ENCODE data around the gene PYCR2.
A peak's percentile ranks its signal among the peaks of the same experiment; 100 is the strongest.
"Not testable (repeated sequence)": the region's sequence is repeated elsewhere in the genome, so short reads cannot be mapped to it uniquely, and the experiment has no call there.

PYCR2 gene

DNA sequence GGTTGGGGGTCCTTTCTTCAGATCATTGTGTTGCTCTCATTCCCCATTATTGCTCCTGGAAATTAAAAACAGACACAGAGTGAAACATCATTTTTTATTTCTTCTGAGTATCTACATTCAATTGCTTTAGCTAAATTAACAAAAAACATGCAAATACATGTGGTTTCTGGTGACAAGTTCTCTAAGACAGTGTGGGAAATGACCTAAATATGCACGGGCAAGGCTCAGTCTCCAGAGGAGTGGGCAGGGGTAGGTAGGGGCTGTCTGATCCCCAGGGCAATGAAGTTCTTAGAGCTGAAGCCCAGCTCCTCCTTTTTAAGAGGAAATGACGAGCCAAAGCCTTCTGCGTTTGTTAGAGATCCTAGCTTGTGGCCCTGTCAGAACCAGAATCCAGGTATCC lies 12.5 kb upstream of the PYCR2 start:
- Mint-ChIP-seq H3K27ac (no peak overlapping the region), H3K4me1 (ENCODE audit: low read depth) (no peaks in the 10 kb centered on the region), H3K27me3 (no peaks in the 10 kb centered on the region), H3K4me3 (no peak overlapping the region), H3K9me3 (no peaks in the 10 kb centered on the region), H3K36me3 (ENCODE audit: low read depth) (no peaks in the 10 kb centered on the region)

- not testable (repeated sequence) for H3K4me3 Mint-ChIP-seq; H3K4me1 Mint-ChIP-seq (ENCODE audit: low read depth); H3K9me3 Mint-ChIP-seq; H3K27me3 Mint-ChIP-seq; H3K36me3 Mint-ChIP-seq (ENCODE audit: low read depth); H3K27ac Mint-ChIP-seq
Measured at GRCh38 chr1:225936086-225936485, 12.0 kb upstream of the PYCR2 start.

DNA sequence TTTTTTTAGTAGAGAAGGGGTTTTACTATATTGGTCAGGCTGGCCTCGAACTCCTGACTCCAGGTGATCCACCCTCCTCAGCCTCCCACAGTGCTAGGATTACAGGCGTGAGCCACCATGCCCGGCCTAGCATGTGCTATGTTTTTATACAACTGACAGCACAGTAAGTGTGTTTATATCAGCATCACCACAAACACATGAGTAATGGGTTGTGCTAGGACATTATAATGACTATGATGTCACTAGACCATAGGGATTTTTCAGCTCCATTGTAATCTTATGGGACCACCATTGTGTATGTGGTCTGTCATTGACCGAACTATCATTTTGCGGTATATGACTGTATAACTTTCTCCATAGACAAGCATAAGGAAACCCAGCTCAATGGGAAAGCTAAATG lies 10.7 kb upstream of the PYCR2 start:
- Mint-ChIP-seq H3K27me3 (no peaks in the 10 kb centered on the region), H3K4me3 (no peak overlapping the region), H3K4me1 (ENCODE audit: low read depth) (no peaks in the 10 kb centered on the region), H3K27ac (no peak overlapping the region), H3K9me3 (no peaks in the 10 kb centered on the region), H3K36me3 (ENCODE audit: low read depth) (no peaks in the 10 kb centered on the region)

DNA sequence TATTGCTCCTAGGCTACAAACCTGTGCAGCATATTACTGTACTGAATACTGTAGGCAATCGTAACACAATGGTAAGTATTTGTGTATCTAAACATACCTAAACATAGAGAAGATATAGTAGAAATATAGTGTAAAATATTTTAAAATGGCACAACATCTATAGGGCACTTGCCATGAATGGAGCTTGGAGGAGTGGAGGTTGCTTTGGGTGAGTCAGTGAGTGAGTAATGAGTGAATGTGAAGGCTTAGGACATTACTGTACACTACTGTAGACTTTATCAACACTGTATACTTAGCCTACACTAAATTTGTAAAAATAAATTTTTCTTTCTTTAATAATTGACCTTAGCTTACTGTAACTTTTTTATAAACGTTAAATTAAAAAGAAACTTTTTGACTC lies 9.0 kb upstream of the PYCR2 start:
- Mint-ChIP-seq H3K9me3 (no peaks in the 10 kb centered on the region), H3K27me3 (no peaks in the 10 kb centered on the region), H3K4me3 (no peak overlapping the region), H3K36me3 (ENCODE audit: low read depth) (no peaks in the 10 kb centered on the region), H3K4me1 (ENCODE audit: low read depth) (peaks cover 14% of the 10 kb centered on the region), H3K27ac (no peak overlapping the region)

GRCh38 chr1:225931270-225932136 lies 7.5 kb upstream of the PYCR2 start:
- Mint-ChIP-seq H3K36me3 (ENCODE audit: low read depth) (no peaks in the 10 kb centered on the region), H3K27ac (no peak overlapping the region), H3K27me3 (no peaks in the 10 kb centered on the region), H3K4me1 (ENCODE audit: low read depth) (peaks cover 20% of the 10 kb centered on the region), H3K4me3 (no peak overlapping the region), H3K9me3 (no peaks in the 10 kb centered on the region)

GRCh38 chr1:225930566-225930965 lies 6.5 kb upstream of the PYCR2 start:
- Mint-ChIP-seq H3K27ac (no peak overlapping the region), H3K4me1 (ENCODE audit: low read depth) (peaks cover 23% of the 10 kb centered on the region), H3K36me3 (ENCODE audit: low read depth) (no peaks in the 10 kb centered on the region)

DNA sequence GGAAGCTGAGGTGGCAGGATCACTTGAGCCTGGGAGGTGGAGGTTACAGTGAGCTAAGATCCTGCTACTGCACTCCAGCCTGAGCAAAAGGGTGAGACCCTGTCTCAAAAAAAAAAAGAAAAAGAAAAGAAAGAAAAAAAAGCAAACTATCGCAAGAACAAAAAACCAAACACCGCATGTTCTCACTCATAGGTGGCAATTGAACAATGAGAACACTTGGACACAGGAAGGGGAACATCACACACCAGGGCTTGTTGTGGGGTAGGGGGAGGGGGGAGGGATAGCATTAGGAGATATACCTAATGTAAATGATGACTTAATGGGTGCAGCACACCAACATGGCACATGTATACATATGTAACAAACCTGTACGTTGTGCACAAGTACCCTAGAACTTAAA lies 5.4 kb upstream of the PYCR2 start:
- H3K27ac Mint-ChIP-seq: peak overlapping the region; percentile 91
- H3K27me3 Mint-ChIP-seq; H3K4me3 Mint-ChIP-seq; H3K36me3 Mint-ChIP-seq (ENCODE audit: low read depth); H3K9me3 Mint-ChIP-seq: not testable (repeated sequence)
- H3K4me1 Mint-ChIP-seq (ENCODE audit: low read depth): peaks cover 29% of the 10 kb centered on the region

More at GRCh38 chr1:225930566-225930965, 6.5 kb upstream of the PYCR2 start:
- no peaks in the 10 kb centered on the region for H3K9me3 Mint-ChIP-seq
- no peak overlapping the region for H3K4me3 Mint-ChIP-seq
- no peaks in the 10 kb centered on the region for H3K27me3 Mint-ChIP-seq

GRCh38 chr1:225928186-225929175 lies 4.4 kb upstream of the PYCR2 start:
- Mint-ChIP-seq H3K4me1 (ENCODE audit: low read depth) (peaks cover 29% of the 10 kb centered on the region), H3K27me3 (no peaks in the 10 kb centered on the region), H3K9me3 (no peaks in the 10 kb centered on the region), H3K4me3 (peak overlapping the region; percentile 5), H3K36me3 (ENCODE audit: low read depth) (peaks cover 4% of the 10 kb centered on the region), H3K27ac (peak overlapping the region; percentile 91)

DNA sequence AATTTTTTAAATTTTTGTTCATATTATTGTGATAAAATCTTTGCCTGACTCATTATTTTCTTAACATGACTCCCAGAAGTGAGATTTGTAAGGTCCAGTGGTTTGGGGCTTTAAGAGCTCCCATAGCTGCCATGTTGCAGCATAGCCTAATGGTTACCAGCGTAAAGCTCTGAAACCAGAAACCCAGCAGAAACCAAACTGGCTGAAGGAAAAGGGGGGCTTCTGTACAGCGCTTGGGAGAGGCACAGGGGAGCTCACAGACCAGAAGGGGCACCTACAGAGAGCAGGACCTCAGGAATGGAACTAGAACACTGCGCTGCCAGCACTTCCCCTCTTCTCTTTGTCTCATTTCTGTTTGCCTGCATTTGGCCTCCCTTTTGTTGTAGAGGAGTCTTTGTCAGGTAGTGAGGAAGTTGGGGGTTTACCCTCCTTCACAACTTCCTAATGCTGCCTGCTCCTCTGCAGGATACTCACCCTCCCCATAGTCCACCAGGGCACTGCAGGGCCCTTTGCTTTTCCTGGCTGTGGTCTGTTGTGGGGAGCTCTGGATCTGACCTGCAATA lies 2.6 kb upstream of the PYCR2 start:
- Mint-ChIP-seq H3K9me3 (no peaks in the 10 kb centered on the region), H3K27me3 (no peaks in the 10 kb centered on the region), H3K36me3 (ENCODE audit: low read depth) (peaks cover 15% of the 10 kb centered on the region), H3K27ac (no peak overlapping the region), H3K4me1 (ENCODE audit: low read depth) (peaks cover 41% of the 10 kb centered on the region), H3K4me3 (no peak overlapping the region)

DNA sequence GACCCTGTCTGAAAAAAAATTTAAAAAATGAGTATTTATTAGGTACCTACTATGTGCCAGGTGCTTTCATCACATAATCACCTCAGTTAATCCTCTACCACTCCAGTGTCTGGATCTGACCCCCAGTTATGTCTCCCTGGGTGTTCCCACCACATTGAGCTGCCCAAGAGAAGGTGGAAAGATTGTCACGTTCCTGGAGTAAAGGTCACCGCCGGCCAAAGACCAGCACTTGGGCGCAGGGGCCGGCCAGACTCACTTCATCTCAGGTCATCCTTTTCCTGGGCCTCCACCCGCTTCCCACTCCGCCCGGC lies 714 bp downstream of the PYCR2 start:
- H3K27me3 Mint-ChIP-seq: no peaks in the 10 kb centered on the region
- peak overlapping the region; percentile 97 for H3K27ac Mint-ChIP-seq
- H3K4me1 Mint-ChIP-seq (ENCODE audit: low read depth): peaks cover 51% of the 10 kb centered on the region
- peak overlapping the region; percentile 95 for H3K4me3 Mint-ChIP-seq
- no peaks in the 10 kb centered on the region for H3K9me3 Mint-ChIP-seq
- H3K36me3 Mint-ChIP-seq (ENCODE audit: low read depth): peaks cover 34% of the 10 kb centered on the region

- Mint-ChIP-seq H3K4me3 (peak overlapping the region; percentile 95), H3K27ac (no peak overlapping the region), H3K36me3 (ENCODE audit: low read depth) (peaks cover 47% of the 10 kb centered on the region), H3K27me3 (no peaks in the 10 kb centered on the region), H3K4me1 (ENCODE audit: low read depth) (peaks cover 47% of the 10 kb centered on the region), H3K9me3 (no peaks in the 10 kb centered on the region)
Measured at GRCh38 chr1:225921734-225922709, 2.0 kb downstream of the PYCR2 start.

DNA sequence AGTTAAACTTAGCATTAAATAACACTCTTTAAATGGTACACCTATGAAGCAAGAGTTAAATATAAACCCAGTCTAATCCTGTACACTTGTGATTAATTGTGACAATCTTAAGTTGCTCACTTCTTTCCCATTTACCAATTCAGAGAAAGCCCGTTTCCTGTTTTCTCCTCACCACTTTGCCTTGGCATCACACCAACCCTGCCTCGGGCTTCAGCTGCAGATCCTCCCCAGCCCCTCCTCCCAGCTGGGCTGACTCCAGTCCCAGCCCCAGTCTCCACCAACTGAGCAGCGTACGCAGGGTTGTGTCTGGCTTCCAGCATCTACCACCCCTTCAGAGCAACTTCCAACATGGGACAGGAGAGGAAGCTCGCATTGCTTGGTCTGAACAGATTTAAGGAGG lies 4.1 kb downstream of the PYCR2 start:
- Mint-ChIP-seq H3K27ac (no peak overlapping the region), H3K36me3 (ENCODE audit: low read depth) (peaks cover 55% of the 10 kb centered on the region), H3K27me3 (no peaks in the 10 kb centered on the region), H3K9me3 (no peaks in the 10 kb centered on the region), H3K4me1 (ENCODE audit: low read depth) (peaks cover 37% of the 10 kb centered on the region), H3K4me3 (no peak overlapping the region)

- Mint-ChIP-seq H3K27ac (no peak overlapping the region), H3K9me3 (no peaks in the 10 kb centered on the region), H3K4me1 (ENCODE audit: low read depth) (peaks cover 34% of the 10 kb centered on the region), H3K27me3 (no peaks in the 10 kb centered on the region), H3K4me3 (no peak overlapping the region), H3K36me3 (ENCODE audit: low read depth) (peaks cover 52% of the 10 kb centered on the region)
Measured at GRCh38 chr1:225918280-225918679, 5.8 kb downstream of the PYCR2 start.

- H3K9me3 Mint-ChIP-seq: no peaks in the 10 kb centered on the region
- H3K36me3 Mint-ChIP-seq (ENCODE audit: low read depth): peaks cover 47% of the 10 kb centered on the region
- peak overlapping the region; percentile 27 for H3K27ac Mint-ChIP-seq
- no peak overlapping the region for H3K4me3 Mint-ChIP-seq
- peaks cover 29% of the 10 kb centered on the region for H3K4me1 Mint-ChIP-seq (ENCODE audit: low read depth)
- H3K27me3 Mint-ChIP-seq: no peaks in the 10 kb centered on the region
Measured at GRCh38 chr1:225917536-225917935, 6.5 kb downstream of the PYCR2 start.

Data from stimulated activated naive CD8-positive, alpha-beta T cell treated with anti-CD3 and anti-CD28 coated beads, Interleukin-15, Interleukin-2, amounts not matched to agents 100 ng/mL and 50 ng/mL, for 24 hours (primary cell).